H1 (cell line): Measurements from ENCODE around the gene PITPNC1. TPM values are rescaled to one million over a fixed set of nuclear protein-coding genes. Genes with fewer than 3 reads are reported as not detected.

Experiments
- CTCF ChIA-PET: fragments of 300-600 bp; sonication (Branson Sonifier 250); formaldehyde crosslinking; loops from one replicate; lab custom pipeline; 2021; ENCODE audit not compliant: partially characterized antibody; lab: Charles Lee
- POLR2A ChIA-PET: fragments of 300-600 bp; sonication (Branson Sonifier 250); formaldehyde crosslinking; loops from one replicate; lab custom pipeline; 2021; ENCODE audit warnings: inconsistent platforms; ENCODE audit not compliant: partially characterized antibody; lab: Charles Lee
- DNase-seq, 2 experiments: peaks; one replicate each; pipeline versions ENCODE4 v3.0.0 to v3.0.0-alpha.2; 2010 to 2022; ENCODE audit warnings: low spot score in 2 of 2, low read depth in 1 of 2, mixed read lengths in 1 of 2
- FAIRE-seq: peaks from 2 replicates; lab custom pipeline; 2011; peaks lifted over from hg19 to GRCh38; lab: Jason Lieb, UNC
- H2AFZ ChIP-seq: 2 replicates; pipeline ENCODE4 v1.8.1; 2012; ENCODE audit warnings: low read length, inconsistent platforms
- H2AK5ac ChIP-seq: 2 replicates; pipeline ENCODE4 v1.6.1; 2013; ENCODE audit warnings: low read depth, low read length
- H2BK120ac ChIP-seq: replicated peaks from 2 replicates; pipeline ENCODE3; 2013; ENCODE audit warnings: low read depth, low read length, inconsistent platforms
- H2BK12ac ChIP-seq: 2 replicates; pipeline ENCODE4 v1.6.1; 2013; ENCODE audit warnings: low read depth, low read length
- H2BK15ac ChIP-seq: 2 replicates; pipeline ENCODE4 v1.6.1; 2013; ENCODE audit warnings: low read length
- H2BK20ac ChIP-seq: 2 replicates; pipeline ENCODE4 v1.6.1; 2013; ENCODE audit warnings: low read length
- H2BK5ac ChIP-seq: 2 replicates; pipeline ENCODE4 v1.6.1; 2013; ENCODE audit warnings: low read depth, low read length
- H3K14ac ChIP-seq: 2 replicates; pipeline ENCODE4 v1.6.1; 2013; ENCODE audit warnings: inconsistent platforms; ENCODE audit not compliant: insufficient read length
- H3K18ac ChIP-seq: 2 replicates; pipeline ENCODE4 v1.6.1; 2013; ENCODE audit warnings: low read length; ENCODE audit errors: extremely low read depth
- H3K23ac ChIP-seq: 2 replicates; pipeline ENCODE4 v1.6.1; 2013; ENCODE audit warnings: inconsistent platforms; ENCODE audit not compliant: insufficient read length
- H3K23me2 ChIP-seq: 2 replicates; pipeline ENCODE4 v1.6.1; 2013; ENCODE audit warnings: low read depth, low read length
- H3K27ac ChIP-seq: 2 replicates; pipeline ENCODE4 v1.6.1; 2011; ENCODE audit warnings: low read depth, low read length, inconsistent platforms
- H3K27me3 ChIP-seq, 4 experiments: replicated peaks in 1 of 4; 1 replicate in 1 of 4; 2 replicates in 3 of 4; pipeline versions ENCODE4 v1.6.1 to v1.8.1; 2011 to 2013; ENCODE audit warnings: low read length in 3 of 4, mild to moderate bottlenecking in 3 of 4, inconsistent platforms in 2 of 4, mixed read lengths in 2 of 4, moderate library complexity in 1 of 4; ENCODE audit not compliant: control insufficient read depth in 3 of 4, insufficient read depth in 3 of 4; ENCODE audit errors: extremely low read depth in 1 of 4
- H3K36me3 ChIP-seq, 4 experiments: 2 replicates each; pipeline versions ENCODE4 v1.6.1 to v1.8.1; 2011 to 2013; ENCODE audit warnings: mild to moderate bottlenecking in 4 of 4, low read length in 3 of 4, moderate library complexity in 2 of 4, control low read depth in 1 of 4, inconsistent platforms in 1 of 4; ENCODE audit not compliant: insufficient read depth in 4 of 4, control insufficient read depth in 2 of 4
- H3K4ac ChIP-seq: replicated peaks from 2 replicates; pipeline ENCODE3; 2013; ENCODE audit warnings: low read length, low read depth, mixed read lengths, inconsistent platforms; ENCODE audit not compliant: insufficient read length
- H3K4me1 ChIP-seq, 4 experiments: replicated peaks in 1 of 4; 1 replicate in 1 of 4; 2 replicates in 3 of 4; pipeline versions ENCODE4 v1.6.1 to v1.8.1; 2011 to 2013; ENCODE audit warnings: low read length in 3 of 4, inconsistent platforms in 2 of 4, mixed read lengths in 1 of 4; ENCODE audit not compliant: insufficient read depth in 4 of 4, control insufficient read depth in 3 of 4
- H3K4me2 ChIP-seq, 2 experiments: 2 replicates each; pipeline versions ENCODE4 v1.6.1 to v1.8.1; 2011 to 2013; ENCODE audit warnings: low read depth in 2 of 2, low read length in 2 of 2, control low read depth in 1 of 2, inconsistent platforms in 1 of 2, mild to moderate bottlenecking in 1 of 2; ENCODE audit not compliant: insufficient read depth in 1 of 2
- H3K4me3 ChIP-seq, 4 experiments: fragments of 200-600, 300-600 bp in 1 of 4; sonication (generic), shearing (Covaris generic), sonication (Bioruptor Twin) in 1 of 4; 2 replicates each; pipeline versions ENCODE4 v1.5.1 to v1.8.1; 2011 to 2016; ENCODE audit warnings: low read length in 4 of 4, low read depth in 3 of 4, control low read depth in 2 of 4, inconsistent platforms in 2 of 4, mild to moderate bottlenecking in 2 of 4, mixed read lengths in 1 of 4, moderate library complexity in 1 of 4; ENCODE audit not compliant: insufficient read depth in 2 of 4; ENCODE audit errors: extremely low read depth in 1 of 4
- H3K56ac ChIP-seq: replicated peaks from 2 replicates; pipeline ENCODE3; 2013; ENCODE audit warnings: low read depth, mild to moderate bottlenecking, mixed read lengths, low read length, inconsistent platforms; ENCODE audit not compliant: insufficient read length
- H3K79me1 ChIP-seq: 2 replicates; pipeline ENCODE4 v1.6.1; 2013; ENCODE audit warnings: low read depth, low read length, control low read depth
- H3K79me2 ChIP-seq, 2 experiments: 2 replicates each; pipeline versions ENCODE4 v1.6.1 to v1.8.1; 2012 to 2013; ENCODE audit warnings: low read length in 2 of 2, mild to moderate bottlenecking in 2 of 2, inconsistent platforms in 1 of 2; ENCODE audit not compliant: insufficient read depth in 2 of 2, control insufficient read depth in 1 of 2
- H3K9ac ChIP-seq, 4 experiments: replicated peaks in 1 of 4; 1 replicate in 1 of 4; 2 replicates in 3 of 4; pipeline versions ENCODE4 v1.6.1 to v1.8.1; 2011 to 2013; ENCODE audit warnings: low read depth in 3 of 4, low read length in 3 of 4, control low read depth in 2 of 4, mild to moderate bottlenecking in 2 of 4, moderate library complexity in 2 of 4, inconsistent platforms in 1 of 4; ENCODE audit errors: extremely low read depth in 1 of 4
- H3K9me3 ChIP-seq, 2 experiments: 2 replicates each; pipeline versions ENCODE4 v1.6.1 to v1.8.1; 2012 to 2013; ENCODE audit warnings: mild to moderate bottlenecking in 2 of 2, moderate library complexity in 2 of 2, control low read depth in 1 of 2, inconsistent platforms in 1 of 2, low read depth in 1 of 2, low read length in 1 of 2, mixed read lengths in 1 of 2; ENCODE audit not compliant: insufficient read depth in 2 of 2
- H4K20me1 ChIP-seq, 2 experiments: replicated peaks in 1 of 2; 2 replicates each; pipeline versions ENCODE3 to v1.8.1; 2011 to 2013; ENCODE audit warnings: inconsistent platforms in 2 of 2, low read length in 2 of 2, mild to moderate bottlenecking in 1 of 2; ENCODE audit not compliant: insufficient read depth in 2 of 2, control insufficient read depth in 1 of 2
- H4K5ac ChIP-seq: 2 replicates; pipeline ENCODE4 v1.6.1; 2013; ENCODE audit warnings: low read length, low read depth, mixed read lengths, inconsistent platforms; ENCODE audit not compliant: insufficient read length
- H4K8ac ChIP-seq: 2 replicates; pipeline ENCODE4 v1.8.0; 2013; ENCODE audit warnings: mild to moderate bottlenecking, moderate library complexity, low read length, inconsistent platforms; ENCODE audit not compliant: insufficient read depth; ENCODE audit errors: extremely low read depth
- H4K91ac ChIP-seq: replicated peaks from 2 replicates; pipeline ENCODE3; 2013; ENCODE audit warnings: low read length, mixed read lengths, inconsistent platforms; ENCODE audit not compliant: insufficient read length
- CBX8 ChIP-seq: fragments of 300-800, 300-1000 bp; sonication (generic); IDR thresholded peaks from 2 replicates; pipeline ENCODE4 v1.7.1; 2016; ENCODE audit warnings: low read depth, low read length, borderline replicate concordance
- HDAC2 ChIP-seq, 2 experiments: fragments of 300-600 bp in 1 of 2; sonication (generic) in 1 of 2; IDR thresholded peaks; 2 replicates each; pipeline ENCODE4 v1.6.1; 2011 to 2012; ENCODE audit warnings: low read depth in 2 of 2, low read length in 2 of 2, mild to moderate bottlenecking in 2 of 2, moderate library complexity in 2 of 2, borderline replicate concordance in 1 of 2, inconsistent platforms in 1 of 2
- JUND ChIP-seq: IDR thresholded peaks from 2 replicates; pipeline ENCODE4 v1.6.1; 2011; ENCODE audit warnings: mild to moderate bottlenecking, improper control_type of control experiment, low read length
- KDM5A ChIP-seq: fragments of 200-600 bp; IDR thresholded peaks from 2 replicates; pipeline ENCODE4 v1.7.1; 2012; ENCODE audit warnings: mild to moderate bottlenecking, low read length, inconsistent platforms, mixed read lengths
- NRF1 ChIP-seq: IDR thresholded peaks from 2 replicates; pipeline ENCODE4 v1.6.1; 2011; ENCODE audit warnings: mild to moderate bottlenecking, low read depth, low read length, improper control_type of control experiment
- YY1 ChIP-seq: IDR thresholded peaks from 2 replicates; pipeline ENCODE4 v1.6.1; 2011; ENCODE audit warnings: low read depth, mild to moderate bottlenecking, low read length
- WGBS, 2 experiments: shearing (Covaris generic) in 1 of 2; methylation state at CpG; one replicate each; pipeline versions ENCODE4 v1.1.6 to v1.1.7; 2013 to 2015; ENCODE audit warnings: low lambda C conversion rate in 2 of 2, mixed read lengths in 2 of 2, inconsistent platforms in 1 of 2, low coverage in 1 of 2, missing lambda C conversion rate in 1 of 2; ENCODE audit not compliant: insufficient replicate concordance in 2 of 2, insufficient coverage in 1 of 2, insufficient read length in 1 of 2; ENCODE audit errors: extremely low coverage in 1 of 2, missing lambda C conversion rate in 1 of 2; 5-methylcytosine and 5-hydroxymethylcytosine counted together
- polyA plus RNA-seq, 7 experiments: library from polyadenylated mRNA; depleted of rRNA in 3 of 7; stranded (reverse) in 5 of 7; unstranded in 2 of 7; fragments of >200 nt in 5 of 7; fragments of 200-250 nt in 2 of 7; gene quantifications; 1 replicate in 5 of 7; 2 replicates in 1 of 7; 4 replicates in 1 of 7; pipeline versions ENCODE4 v1.2.1 to v1.2.3, GENCODE V29; 2011 to 2013; ENCODE audit warnings: missing spikeins in 2 of 7, mixed read lengths in 2 of 7
- total RNA-seq: library from RNA; stranded (reverse); fragmentation: NEBNext Ultra II Directional; extraction: Animal tissue kit (Norgen Biotek cat#: 25700); gene quantifications from 2 replicates; pipeline ENCODE4 v1.2.1, GENCODE V29; 2021

The PITPNC1 gene
- total and polyA plus RNA-seq, 2 of the 8 experiments (the other 6 are each of a cell fraction or from before 2014, with no cell fraction given), result 17.6 to 54.7 TPM

GRCh38 chr17:67469208-67469980 is 92.3 kb downstream of the PITPNC1 start:
- peaks cover 0 to 2% of the 10 kb centered on the region in 2 experiments for H4K20me1 ChIP-seq
- no peaks in the 10 kb centered on the region for H3K36me3 ChIP-seq
- H3K23ac ChIP-seq, result no peak overlapping the region
- no peak overlapping the region for H2BK5ac ChIP-seq
- CTCF ChIA-PET, result interaction anchor here (0.5 to 1.9 kb wide), 13 partner anchors 9 to 239 kb away, joined by 3 to 7 read pairs (median 3); no protein-coding TSS in a partner anchor
- no peak overlapping the region for H4K8ac ChIP-seq
- no peaks in the 10 kb centered on the region for H3K23me2 ChIP-seq
- H2BK120ac ChIP-seq, result no peak overlapping the region
- 77% methylated on average over 13 of the region's 13 CpGs; no CpG with 5 or more reads in 1 of the 2 experiments for WGBS, 2 experiments
- H2BK15ac ChIP-seq, result no peak overlapping the region
- H2AFZ ChIP-seq, result no peak overlapping the region
- H4K5ac ChIP-seq, result no peak overlapping the region
- H3K14ac ChIP-seq, result no peak overlapping the region
- no peak overlapping the region for H3K4me2 ChIP-seq
- H3K79me2 ChIP-seq, result peaks cover 0 to 47% of the 10 kb centered on the region in 2 experiments; a peak in 3 of 4 replicates
- peaks cover 8 to 27% (median 11%) of the 10 kb centered on the region in 4 experiments for H3K4me1 ChIP-seq
- H3K4ac ChIP-seq, result no peak overlapping the region
- no peak overlapping the region for H4K91ac ChIP-seq
- FAIRE-seq, result no peak
- POLR2A ChIA-PET, result interaction anchor here (0.7 kb wide), 1 partner anchor 478 kb away, joined by 3 read pairs; no protein-coding TSS in a partner anchor
- H2AK5ac ChIP-seq, result no peak overlapping the region
- H3K27ac ChIP-seq, result no peak overlapping the region
- no peak for TF ChIP-seq NRF1
- no peak for TF ChIP-seq YY1
- TF ChIP-seq CBX8, result no peak
- no peak for TF ChIP-seq HDAC2 (IDR thresholded peaks at IDR 0.05; ENCODE audit: borderline replicate concordance in 1 of 2, low read depth in 2 of 2, low read length in 2 of 2)
- TF ChIP-seq KDM5A, result no peak
- TF ChIP-seq JUND, result no peak
- TF ChIP-seq, all 59 proteins: peak for 0
- no peak overlapping the region for H3K56ac ChIP-seq
- no peaks in the 10 kb centered on the region; a peak in 1 of 7 replicates for H3K27me3 ChIP-seq
- H3K9ac ChIP-seq, result no peak overlapping the region
- no peak overlapping the region for H3K4me3 ChIP-seq
- no peaks in the 10 kb centered on the region for H3K9me3 ChIP-seq
- no peak overlapping the region for H2BK12ac ChIP-seq
- H2BK20ac ChIP-seq, result no peak overlapping the region
- H3K79me1 ChIP-seq, result peaks cover 10% of the 10 kb centered on the region
- no peak for DNase-seq
- no peak overlapping the region for H3K18ac ChIP-seq
